ENCODE results near the gene SDF2. TPM values are rescaled to one million over a fixed set of nuclear protein-coding genes. Genes with fewer than 3 reads are reported as not detected.

SDF2 gene
- total and polyA plus RNA-seq, 10 of the 15 experiments (the other 5 are each of a cell fraction or from before 2014, with no cell fraction given) = 29.8 to 81.0 (median 41.5) TPM

GRCh38 chr17:28710861-28711722 is 49.4 kb upstream of the SDF2 start (continued):
- TF ChIP-seq TBL1XR1 (IDR thresholded peaks at IDR 0.05; ENCODE audit: low read depth, low read length) (no peak), POLR2A (IDR thresholded peaks at IDR 0.05; ENCODE audit: low read depth, low read length) (peak; percentile 62; the same call in 1 of the 2 replicates), TCF12 (IDR thresholded peaks at IDR 0.05; ENCODE audit: low read depth, low read length) (no peak), NFYB (IDR thresholded peaks at IDR 0.05; ENCODE audit: insufficient read depth, low read depth, low read length) (peak; percentile 84), BCL3 (IDR thresholded peaks at IDR 0.05; ENCODE audit: borderline replicate concordance, insufficient read depth, low read depth, low read length, poor library complexity, severe bottlenecking) (no peak), CBFB (IDR thresholded peaks at IDR 0.05; ENCODE audit: low read depth) (0 out of 2 replicates have a peak, but pooled peaks have one; percentile 4), BACH1 (IDR thresholded peaks at IDR 0.05; ENCODE audit: borderline replicate concordance) (peak; percentile 37; the same call in 1 of the 2 replicates), NKRF (conservative IDR thresholded peaks at IDR 0.05) (peak; percentile 46), NRF1 (conservative IDR thresholded peaks at IDR 0.05; ENCODE audit: low read depth, low read length) (peak; percentile 16; the same call in 1 of the 2 replicates), SKIL (IDR thresholded peaks at IDR 0.05; ENCODE audit: low read depth, poor library complexity, severe bottlenecking) (no peak), PRDM15 (CRISPR knock-in tag; IDR thresholded peaks at IDR 0.05) (no peak), RB1 (IDR thresholded peaks at IDR 0.05; ENCODE audit: borderline replicate concordance) (peak; percentile 59; the same call in 1 of the 2 replicates), MXI1 (IDR thresholded peaks at IDR 0.05; ENCODE audit: low read depth, low read length) (peak; percentile 81), NR2F1 (conservative IDR thresholded peaks at IDR 0.05) (peak; percentile 36; the same call in 1 of the 2 replicates), DPF2 (IDR thresholded peaks at IDR 0.05) (no peak), POLR2AphosphoS5 (IDR thresholded peaks at IDR 0.05; ENCODE audit: low read length) (peak; percentile 59), SP1 (IDR thresholded peaks at IDR 0.05; ENCODE audit: low read depth, low read length) (peak; percentile 44)

All from GM12878 (cell line).